HG03135 (cell line): ENCODE results near the gene ZNF736.
"Not testable (repeated sequence)": the region's sequence is repeated elsewhere in the genome, so short reads cannot be mapped to it uniquely, and the experiment has no call there.

Experiments
- ATAC-seq: cut with Tn5 transposase; IDR thresholded peaks from one replicate; pipeline ENCODE4 v1.9.1; 2021; ENCODE audit warnings: mild to moderate bottlenecking, moderate library complexity; ENCODE audit not compliant: unreplicated experiment

ZNF736 gene

DNA sequence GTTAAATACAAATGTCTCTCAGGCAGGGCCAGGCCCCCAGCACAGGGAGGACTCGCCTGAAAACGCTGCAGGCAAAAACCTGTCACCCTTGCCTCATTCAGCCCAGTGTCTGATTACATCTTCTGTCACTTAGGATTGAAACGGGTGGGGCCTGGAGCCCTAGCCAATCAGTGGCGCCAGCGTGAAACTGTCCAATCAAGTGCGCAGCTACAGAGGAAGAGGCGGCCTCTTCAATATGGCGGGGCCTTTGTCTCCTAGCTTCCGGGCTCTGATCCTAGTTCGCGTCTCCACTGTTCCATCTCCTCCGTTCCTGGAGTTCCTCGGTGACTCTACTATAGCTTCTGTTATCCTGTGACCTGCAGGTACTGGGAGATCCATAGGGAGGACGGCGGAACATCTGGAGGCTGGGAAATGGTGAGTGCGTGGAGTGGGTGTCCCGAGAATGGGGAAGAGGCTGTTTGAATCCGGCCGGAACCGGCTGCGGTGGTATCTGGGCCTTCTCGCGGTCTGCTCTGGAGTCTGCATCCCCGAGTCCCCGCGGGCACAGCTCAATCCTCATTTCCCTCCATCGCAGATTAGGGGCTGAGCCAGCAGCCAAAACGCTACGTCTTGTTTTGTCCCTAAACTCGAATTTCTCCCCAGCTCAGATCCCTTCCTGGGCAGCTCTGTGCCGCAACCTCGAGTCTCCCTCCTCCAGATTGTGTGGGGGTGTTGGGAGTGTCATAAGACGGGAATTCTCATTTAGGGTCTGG is at the start of gene ZNF736:
Gene ZNF736 (plus strand): TSS at position 222 of the 752 bp plus-strand sequence. CDS start 190 bp downstream, at position 412.
- peak; percentile 100 for ATAC-seq

DNA sequence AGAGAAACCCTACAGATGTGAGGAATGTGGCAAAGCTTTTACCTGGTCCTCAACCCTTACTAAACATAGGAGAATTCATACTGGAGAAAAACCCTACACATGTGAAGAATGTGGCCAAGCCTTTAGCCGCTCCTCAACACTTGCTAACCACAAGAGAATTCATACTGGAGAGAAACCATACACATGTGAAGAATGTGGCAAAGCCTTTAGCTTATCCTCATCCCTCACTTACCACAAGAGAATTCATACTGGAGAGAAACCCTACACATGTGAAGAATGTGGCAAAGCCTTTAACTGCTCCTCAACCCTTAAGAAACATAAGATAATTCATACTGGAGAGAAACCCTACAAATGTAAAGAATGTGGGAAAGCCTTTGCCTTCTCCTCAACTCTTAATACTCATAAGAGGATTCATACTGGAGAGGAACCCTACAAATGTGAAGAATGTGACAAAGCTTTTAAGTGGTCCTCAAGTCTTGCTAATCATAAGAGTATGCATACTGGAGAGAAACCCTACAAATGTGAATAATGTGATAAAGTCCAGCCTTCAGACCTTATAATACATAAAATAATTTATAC is 47.3 kb upstream of the ZNF736 start:
- ATAC-seq: no peak

DNA sequence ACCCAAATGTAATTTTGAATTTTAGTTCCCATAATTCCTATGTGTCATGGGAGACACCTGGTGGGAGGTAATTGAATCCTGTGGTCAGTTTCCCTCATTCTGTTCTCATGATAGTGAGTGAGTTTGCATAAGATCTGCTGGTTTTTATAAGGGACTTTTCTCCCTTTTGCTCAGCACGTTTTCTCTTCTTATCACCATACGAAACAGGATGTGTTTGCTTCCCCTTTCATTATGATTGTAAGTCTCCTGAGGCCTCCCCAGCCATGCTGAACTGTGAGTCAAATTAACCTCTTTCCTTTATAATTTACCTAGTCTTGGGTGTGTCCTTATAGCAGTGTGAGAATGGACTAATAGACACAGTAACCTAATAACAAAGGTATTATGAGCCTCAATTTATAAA is 36.1 kb upstream of the ZNF736 start:
- no peak for ATAC-seq

DNA sequence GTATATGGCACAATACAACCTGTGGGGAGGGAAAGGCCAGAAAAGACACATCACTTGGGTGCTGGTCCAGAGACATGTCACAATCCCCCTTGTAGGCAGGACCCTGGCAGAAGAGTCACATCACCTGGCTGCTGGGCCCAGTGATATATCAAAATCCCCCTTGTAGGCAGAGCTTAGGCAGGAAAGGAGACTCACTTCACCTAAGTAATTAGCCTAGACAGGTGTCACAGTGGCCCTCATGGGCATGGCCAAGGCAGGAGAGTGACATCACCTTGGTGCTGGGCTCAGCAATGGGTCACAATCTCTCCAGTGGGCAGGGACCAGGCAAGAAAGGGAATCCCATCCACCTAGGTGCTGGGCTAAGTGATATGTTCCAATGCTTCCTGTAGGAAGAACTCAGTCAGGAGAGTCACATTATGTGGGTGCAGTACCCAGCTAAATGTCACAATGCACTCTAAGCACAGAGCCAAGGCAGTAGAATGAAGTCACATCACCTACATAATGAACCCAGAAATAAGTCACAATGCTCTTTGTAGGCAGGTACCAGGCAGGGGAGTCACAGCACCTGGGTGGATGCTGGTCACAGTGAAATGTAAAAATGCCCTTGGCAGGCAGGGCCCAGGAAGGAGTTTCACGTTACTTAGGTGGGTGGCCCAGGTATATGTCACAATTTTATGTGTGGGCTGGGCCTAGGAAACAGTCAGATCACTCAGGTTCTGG is 18.9 kb upstream of the ZNF736 start:
- no peak for ATAC-seq

DNA sequence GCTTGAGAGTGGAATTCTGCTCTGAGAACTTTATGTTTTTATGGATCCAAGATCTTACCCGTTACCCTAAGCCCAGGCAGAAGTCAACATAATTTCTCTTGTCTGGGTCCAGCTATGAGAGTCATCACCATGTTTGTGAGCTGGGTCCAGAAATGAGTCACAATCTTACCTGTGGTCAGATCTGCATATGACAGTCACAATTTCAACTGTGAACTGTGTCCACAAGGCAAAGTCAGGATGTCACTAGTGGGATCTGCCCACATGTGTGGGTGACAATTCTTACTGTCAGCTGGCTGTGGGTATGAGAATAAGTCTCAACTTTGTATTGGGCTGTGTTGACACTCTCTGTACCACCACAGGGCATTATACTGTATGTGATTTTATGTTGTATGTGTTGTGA is 16.3 kb upstream of the ZNF736 start:
- not testable (repeated sequence) for ATAC-seq

DNA sequence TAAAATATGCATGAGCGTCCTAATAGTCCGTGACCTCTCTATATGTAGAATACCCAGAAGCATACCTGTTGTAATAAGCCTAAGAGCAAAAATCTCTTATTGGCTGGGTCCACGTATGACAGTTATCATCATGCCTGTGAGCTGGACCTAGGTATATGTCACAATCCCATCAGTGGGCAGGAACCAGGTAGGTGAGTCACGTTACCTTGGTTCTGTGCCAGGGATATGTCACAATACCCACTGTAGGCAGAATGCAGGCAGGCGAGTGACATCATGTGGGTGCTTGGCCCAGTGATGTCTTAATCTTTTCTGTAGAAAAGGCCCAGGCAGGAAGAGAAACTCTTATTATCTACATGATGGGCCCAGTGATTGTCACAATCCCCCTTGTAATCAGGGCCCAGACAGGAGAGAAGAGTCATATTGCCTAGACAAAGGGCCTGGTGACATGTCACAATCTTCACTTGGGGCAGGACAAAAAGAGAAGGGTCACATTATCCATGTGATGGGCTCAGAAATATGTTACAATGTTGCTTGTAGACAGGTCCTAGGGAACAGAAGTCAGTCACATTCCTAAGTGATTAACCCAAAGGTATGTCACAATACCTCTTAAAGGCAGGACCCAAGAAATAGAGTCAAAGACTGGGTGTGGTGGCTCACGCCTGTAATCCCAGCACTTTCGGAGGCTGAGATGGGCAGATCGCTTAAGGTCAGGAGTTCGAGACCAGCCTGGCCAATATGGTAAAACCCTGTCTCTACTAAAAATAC is 12.9 kb upstream of the ZNF736 start:
- ATAC-seq: no peak

DNA sequence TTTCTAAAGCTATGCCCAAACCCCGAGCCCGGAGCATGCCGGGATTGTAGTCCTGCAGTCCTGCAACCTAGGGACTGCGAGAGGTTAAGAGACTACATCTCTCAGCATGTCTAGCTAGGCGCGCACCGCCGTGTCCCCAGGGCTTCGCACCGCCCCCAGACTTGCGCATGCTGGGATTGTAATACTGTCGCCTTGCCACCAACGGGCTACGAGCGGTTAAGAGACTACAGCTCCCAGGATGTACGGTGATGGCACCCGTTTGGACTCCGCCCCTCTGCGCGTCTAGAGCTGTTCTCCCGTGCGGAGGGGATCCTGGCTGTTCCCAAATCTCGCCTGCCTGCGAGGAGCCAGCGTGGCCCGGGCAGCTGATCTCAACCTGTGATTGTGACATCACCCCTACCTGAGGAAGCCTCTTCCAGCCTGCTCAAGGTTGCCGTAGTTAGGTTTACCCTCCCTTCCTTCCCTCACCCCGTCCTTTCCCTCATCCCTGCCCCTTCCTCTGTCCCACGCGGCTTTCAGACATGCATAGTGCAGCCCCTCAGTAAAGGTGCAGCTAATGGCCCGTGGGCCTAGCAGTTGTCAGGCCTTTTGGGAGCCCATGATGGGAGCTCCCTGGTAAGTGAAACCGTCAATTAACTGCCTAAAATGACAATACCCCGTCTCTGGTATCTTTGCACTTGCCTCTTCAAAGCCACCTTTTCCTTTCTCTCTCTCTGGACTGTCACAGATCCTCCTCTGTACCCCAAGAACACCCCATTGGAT is 6.3 kb upstream of the ZNF736 start:
- peak; percentile 98 for ATAC-seq

DNA sequence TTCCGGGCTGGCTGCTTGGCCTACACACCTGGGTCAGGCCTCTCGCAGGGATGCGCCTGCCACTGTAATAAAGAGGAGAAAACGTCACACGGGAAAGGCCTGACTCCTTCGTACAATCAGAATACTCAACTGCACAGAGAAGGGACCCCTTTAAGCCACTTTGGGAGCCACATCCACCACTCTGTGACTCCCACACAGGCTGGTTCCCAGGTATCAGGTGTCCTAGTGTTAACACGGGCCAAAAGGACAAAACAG is 5.8 kb upstream of the ZNF736 start:
- ATAC-seq: no peak

DNA sequence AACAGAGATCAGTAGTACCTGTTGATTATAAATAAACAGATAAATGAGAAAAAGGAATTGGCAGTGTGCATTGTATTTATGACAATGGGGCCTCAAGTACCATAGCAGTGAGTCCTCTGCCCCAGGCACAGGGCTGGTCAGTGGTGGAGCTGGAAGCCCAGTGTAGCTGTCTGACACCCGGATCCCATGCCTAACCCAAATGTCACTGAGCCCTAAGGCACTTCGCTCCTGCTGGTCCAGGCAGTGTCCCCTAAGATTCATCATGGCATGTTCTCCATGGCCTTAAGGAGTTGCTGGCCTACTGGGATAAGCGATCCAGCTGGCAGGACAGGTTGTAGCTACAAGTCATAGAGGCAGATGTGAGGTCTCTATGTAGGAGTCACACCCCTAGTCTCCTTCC is 3.3 kb upstream of the ZNF736 start:
- no peak for ATAC-seq

DNA sequence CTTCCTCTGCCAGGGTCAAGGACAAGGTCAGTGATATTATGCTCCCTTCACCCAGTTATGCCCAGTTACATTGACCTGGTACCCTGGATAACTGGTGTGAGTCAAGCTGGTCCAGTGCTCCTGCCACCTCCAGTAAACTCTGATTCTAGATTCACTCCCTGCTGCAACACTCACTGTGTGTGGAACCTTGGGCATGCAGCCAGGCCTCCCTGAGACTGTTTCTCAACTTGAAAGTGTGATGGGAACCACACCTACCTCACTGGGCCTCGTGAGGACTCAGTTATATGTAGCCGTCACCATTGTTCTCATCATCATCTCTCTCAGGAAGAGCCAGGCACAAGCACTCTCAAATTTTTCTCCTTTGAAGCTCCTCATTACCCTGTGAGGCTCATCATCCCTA is 935 bp upstream of the ZNF736 start:
- ATAC-seq: no peak

DNA sequence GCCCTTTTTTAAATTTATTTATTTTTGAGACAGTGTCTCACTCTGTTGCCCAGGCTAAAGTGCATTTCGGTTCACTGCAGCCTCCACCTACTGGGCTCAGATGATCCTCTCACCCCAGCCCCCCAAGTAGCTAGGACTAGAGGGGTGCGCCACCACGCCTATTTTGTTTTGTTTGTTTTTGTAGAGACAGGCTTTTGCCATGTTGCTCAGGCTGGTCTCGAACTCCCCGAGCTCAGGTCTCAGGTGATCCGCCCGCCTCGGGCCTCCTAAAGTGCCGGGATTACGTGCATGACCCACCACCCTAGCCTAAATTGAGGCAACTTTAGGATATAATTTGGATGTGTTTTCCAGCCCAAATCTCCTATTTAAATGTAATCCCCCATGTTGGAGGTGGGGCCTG is 805 bp downstream of the ZNF736 start:
- no peak for ATAC-seq

DNA sequence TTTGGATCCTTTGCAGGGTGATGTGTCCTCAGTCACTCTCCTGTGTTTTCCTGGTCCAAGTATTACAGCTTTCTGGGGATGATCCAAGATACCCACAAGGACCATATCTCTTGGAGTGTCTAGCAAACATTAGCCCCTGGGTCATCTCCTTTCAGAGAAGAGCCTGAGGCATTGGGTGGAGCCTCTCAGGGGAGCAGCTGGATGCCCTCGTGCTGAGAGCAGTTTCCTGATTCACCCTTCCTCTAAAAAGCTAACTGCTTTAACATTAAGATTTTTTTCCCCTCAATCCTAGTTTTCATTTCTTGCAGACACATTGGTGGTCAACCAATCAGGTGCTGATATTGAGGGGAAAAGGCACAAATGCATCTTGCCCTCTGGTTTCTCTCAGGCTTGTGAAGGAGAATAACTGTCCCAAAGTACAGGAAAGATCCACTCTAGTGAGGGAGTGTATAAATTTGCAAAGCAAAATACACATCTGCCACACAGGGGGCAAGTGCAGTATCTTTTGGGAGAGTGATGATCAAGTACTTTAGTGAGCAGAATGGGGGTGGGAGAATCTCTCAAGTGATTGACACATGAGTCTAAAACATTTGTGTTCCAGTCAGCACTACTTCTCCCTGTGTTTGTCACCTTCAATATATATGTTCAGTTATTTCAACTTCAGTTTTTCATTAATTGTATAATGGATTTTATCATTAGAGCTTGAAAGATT is 2.4 kb downstream of the ZNF736 start:
- ATAC-seq: not testable (repeated sequence)

DNA sequence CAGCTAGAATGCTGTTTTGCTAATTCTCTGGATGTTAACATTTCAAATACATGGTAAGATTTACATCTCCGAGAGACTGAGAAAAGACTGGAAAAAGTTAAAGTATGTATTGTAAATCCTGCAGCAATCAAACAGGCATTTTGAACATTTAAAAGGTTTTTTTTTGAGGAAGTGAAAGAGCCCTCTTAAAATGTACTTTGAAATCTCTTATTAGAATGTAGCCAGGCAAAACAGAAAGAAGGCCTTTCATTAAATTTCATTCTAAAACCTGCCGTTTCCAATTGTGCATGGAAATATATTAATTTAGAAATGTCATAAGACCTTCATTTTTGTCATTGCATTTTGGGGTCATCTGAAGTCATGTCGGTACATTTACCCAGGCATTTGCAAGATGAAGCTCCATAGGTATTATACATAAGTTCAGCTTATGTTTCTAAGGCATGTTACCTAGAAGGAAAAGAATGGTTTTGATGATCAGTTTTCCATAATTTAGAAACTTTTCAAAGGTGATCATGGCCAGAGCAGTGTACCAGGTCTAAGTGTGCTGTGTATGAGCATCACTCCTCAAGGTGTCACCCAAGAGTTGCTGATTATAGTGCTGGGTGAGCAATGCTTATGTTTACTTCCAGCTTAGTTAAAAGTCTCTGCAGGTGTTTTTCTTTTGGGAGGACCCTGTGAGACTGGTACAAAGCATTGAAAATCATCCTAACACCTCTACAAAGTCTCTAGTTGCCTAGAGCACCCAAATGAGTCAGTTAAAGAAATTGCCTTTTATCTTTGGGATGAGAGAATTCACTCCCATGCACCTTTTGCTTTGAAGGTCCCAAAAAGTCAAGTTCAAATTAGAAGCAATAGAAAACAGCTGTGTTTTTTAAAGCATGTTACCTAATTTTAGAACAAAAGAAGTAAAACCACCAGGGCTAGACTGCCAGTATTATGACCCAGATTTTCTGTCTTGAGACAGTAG is 7.1 kb downstream of the ZNF736 start:
- no peak for ATAC-seq

DNA sequence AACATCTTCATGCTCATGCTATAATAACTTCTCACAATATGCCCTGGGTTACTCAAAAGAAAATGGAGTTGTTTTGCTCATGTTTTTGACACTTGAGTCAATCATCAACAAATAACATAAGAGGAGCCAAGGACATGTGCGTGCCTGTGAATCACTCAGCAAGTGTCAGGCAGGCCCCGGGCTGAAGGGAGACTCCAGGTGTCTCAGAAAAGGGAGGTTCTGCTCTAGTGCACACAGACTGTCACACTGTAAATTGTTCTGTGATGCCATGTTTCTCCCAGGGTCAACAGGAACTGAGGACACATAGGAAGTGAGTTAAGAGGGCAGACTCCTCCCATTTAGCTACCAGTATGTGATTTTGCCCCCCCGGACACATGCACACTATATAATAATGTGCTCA is 10.4 kb downstream of the ZNF736 start:
- not testable (repeated sequence) for ATAC-seq

DNA sequence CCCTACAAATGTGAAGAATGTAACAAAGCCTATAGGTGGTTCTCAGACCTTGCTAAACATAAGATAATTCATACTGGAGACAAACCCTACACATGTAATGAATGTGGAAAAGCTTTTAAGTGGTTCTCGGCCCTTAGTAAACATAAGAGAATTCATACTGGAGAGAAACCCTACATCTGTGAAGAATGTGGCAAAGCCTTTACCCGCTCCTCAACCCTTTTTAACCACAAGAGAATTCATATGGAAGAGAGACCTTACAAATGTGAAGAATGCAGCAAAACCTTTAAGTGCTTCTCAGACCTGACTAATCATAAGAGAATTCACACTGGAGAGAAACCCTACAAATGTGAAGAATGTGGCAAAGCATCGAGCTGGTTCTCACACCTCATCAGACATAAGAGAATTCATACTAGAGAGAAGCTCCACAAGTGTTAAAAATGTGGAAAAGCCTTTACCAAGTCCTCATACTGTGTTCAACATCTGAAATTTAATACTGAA is 35.0 kb downstream of the ZNF736 start:
- ATAC-seq: not testable (repeated sequence)

DNA sequence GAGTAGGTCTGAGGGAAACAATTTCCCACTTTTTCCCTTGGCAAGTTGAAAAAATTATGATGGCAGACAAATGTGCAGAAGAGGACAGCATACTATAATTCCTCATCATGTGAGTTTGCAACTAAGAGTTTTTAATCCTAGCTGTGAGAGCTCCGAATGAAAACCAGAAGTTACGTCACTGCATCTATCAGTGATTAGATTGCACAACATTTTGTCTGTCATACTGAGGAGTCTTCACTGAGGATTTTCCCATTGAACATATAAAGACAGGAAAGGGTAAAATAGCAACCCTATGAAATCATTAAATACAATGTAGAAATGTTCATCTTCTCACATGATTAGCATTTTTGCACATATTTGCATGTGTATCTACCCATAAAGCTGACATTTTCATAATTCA is 45.8 kb downstream of the ZNF736 start:
- no peak for ATAC-seq

DNA sequence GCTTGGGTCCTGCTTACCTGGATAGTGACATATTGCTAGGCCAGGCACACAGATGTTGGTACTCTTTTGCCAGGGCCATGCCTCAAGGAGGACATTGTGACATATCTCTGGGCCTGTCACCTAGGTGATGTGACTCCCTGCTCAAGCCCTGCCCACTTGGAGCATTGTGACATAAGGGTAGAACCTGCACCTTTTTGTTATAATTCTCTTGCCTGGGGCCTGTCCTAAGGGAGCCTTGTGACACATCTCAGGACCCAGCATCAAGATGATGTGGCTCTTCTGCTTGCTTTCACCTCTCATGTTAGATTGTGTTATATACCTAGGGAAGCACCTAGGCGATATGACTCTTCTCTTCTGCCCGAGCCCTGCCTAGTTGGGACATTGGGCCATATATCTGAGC is 57.4 kb downstream of the ZNF736 start:
- ATAC-seq: no peak

DNA sequence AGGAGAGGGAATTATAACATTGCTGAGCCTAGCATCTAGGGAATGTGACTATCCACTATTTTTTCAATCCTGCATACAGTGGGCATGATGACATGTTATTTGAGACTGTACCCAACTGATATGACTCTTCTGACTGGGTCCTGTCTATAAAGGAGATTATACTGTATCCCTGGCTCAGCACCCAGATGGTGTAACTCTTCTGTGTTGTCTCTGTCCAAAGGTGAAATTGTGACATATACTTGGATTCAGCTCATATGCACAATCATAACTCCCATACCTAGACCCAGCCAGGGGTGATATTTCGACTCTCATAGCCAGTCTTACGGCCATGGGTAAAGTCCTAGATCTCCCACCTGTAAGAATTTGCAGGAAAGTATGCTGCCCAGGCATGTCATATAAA is 59.3 kb downstream of the ZNF736 start:
- ATAC-seq: no peak

DNA sequence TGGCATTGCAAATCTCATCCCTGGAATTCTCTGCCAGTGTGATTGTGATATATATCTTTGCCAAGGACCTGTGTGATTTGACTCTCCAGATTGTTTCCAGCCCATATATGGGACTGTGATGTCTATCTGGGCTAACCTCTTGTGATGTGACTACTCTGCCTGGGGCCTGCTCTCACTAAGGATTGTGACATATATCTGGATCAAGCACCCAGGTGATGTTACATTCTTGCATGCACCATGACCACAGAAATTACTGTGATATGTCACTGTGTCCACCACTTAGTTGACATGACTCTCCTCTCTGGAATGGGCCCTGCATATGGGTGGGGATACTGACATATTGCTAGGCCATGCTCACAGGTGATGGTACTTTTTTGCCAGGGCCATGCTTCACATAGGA is 86.6 kb downstream of the ZNF736 start:
- ATAC-seq: no peak
